Mononuclear cell (primary cell): Measurements from ENCODE around the gene TUBGCP6. TPM values are rescaled to one million over a fixed set of nuclear protein-coding genes. Genes with fewer than 3 reads are reported as not detected.

ENCODE experiments used
- H3K27me3 ChIP-seq: 2 replicates; pipeline ENCODE4 v1.6.0; 2011; ENCODE audit warnings: low read length, control low read depth; ENCODE audit not compliant: insufficient read depth
- H3K4me1 ChIP-seq: 2 replicates; pipeline ENCODE4 v1.5.1; 2011; ENCODE audit warnings: mild to moderate bottlenecking, low read length, control low read depth; ENCODE audit not compliant: insufficient read depth
- H3K4me3 ChIP-seq: 2 replicates; pipeline ENCODE4 v1.5.1; 2011; ENCODE audit warnings: mild to moderate bottlenecking, low read length, moderate library complexity
- H3K9me3 ChIP-seq: 2 replicates; pipeline ENCODE4 v1.5.1; 2011; ENCODE audit warnings: low read depth, mild to moderate bottlenecking, control low read depth, low read length
- total RNA-seq: library from RNA; depleted of rRNA; stranded (reverse); fragments of >200 nt; gene quantifications from one replicate; pipeline ENCODE4 v1.2.3, GENCODE V29; 2012

TUBGCP6 gene
- total RNA-seq, 1 donor = 45.1 TPM

DNA sequence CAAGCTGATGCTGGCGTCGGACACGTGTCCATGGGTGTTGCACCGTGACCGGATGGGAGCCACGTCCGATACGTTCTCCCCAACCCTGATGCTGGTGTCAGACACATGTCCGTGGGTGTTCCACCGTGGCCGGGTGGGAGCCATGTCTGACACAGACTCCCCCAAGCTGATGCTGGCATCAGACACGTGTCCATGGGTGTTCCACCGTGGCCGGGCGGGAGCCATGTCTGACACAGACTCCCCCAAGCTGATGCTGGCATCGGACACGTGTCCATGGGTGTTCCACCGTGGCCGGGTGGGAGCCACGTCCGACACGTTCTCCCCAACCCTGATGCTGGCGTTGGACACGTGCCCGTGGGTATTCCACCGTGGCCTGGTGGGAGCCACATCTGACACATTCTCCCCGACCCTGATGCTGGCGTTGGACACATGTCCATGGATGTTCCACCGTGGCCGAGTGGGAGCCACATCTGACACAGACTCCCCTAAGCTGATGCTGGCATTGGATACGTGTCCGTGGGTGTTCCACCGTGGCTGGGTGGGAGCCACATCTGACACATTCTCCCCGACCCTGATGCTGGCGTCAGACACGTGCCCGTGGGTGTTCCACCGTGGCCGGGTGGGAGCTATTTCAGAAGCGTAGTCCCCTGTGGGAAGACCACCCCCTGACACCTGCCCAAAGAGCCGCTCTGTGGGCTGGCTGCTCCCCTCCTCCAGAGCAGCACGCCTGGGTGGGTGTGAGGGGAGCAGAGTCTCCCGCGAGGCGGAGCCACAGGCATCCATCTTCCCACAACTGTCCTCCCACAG lies 24.0 kb downstream of the TUBGCP6 start:
- no peaks in the 10 kb centered on the region for H3K4me1 ChIP-seq
- no peaks in the 10 kb centered on the region for H3K27me3 ChIP-seq
- H3K4me3 ChIP-seq = no peak overlapping the region
- H3K9me3 ChIP-seq = no peaks in the 10 kb centered on the region

- Histone ChIP-seq H3K4me3 (no peak overlapping the region), H3K9me3 (no peaks in the 10 kb centered on the region), H3K27me3 (no peaks in the 10 kb centered on the region), H3K4me1 (no peaks in the 10 kb centered on the region)
Observed at GRCh38 chr22:50219800-50220602, 24.8 kb downstream of the TUBGCP6 start.

DNA sequence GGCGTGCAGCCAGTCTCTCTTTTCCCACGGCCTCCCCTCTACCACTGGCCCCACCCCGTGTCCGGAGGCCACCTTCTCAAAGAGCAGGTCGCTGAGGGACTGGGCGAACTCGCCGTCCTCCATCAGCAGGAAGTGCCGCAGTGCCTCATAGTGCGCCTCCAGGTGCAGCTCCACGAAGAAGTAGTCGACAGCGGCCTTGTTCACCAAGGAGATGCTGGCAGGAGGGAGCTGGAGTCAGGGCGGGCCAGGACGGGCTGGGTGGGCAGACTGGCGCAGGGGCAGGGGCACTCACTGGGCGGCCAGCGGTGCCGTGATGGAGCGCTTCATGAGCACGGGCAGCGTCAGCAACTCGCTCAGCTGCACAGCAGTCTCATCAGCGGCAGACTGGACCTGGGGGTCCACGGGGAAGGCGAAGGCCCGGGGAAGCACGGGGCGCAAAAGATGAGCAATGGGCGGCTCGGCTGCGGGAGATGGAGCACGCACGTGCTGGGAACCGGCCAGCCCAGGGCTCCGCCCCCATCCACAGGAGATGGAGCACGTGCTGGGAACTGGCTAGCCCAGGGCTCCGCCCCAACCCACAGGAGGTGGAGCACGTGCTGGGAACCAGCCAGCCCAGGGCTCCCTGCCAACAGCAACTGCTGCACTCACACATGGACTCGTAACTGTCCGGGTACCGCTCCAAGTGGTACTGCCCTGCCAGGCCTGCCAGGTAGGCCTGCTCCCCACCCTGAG lies 25.7 kb downstream of the TUBGCP6 start:
- H3K9me3 ChIP-seq = no peaks in the 10 kb centered on the region
- H3K4me1 ChIP-seq = no peaks in the 10 kb centered on the region
- H3K4me3 ChIP-seq = no peak overlapping the region
- H3K27me3 ChIP-seq = no peaks in the 10 kb centered on the region

DNA sequence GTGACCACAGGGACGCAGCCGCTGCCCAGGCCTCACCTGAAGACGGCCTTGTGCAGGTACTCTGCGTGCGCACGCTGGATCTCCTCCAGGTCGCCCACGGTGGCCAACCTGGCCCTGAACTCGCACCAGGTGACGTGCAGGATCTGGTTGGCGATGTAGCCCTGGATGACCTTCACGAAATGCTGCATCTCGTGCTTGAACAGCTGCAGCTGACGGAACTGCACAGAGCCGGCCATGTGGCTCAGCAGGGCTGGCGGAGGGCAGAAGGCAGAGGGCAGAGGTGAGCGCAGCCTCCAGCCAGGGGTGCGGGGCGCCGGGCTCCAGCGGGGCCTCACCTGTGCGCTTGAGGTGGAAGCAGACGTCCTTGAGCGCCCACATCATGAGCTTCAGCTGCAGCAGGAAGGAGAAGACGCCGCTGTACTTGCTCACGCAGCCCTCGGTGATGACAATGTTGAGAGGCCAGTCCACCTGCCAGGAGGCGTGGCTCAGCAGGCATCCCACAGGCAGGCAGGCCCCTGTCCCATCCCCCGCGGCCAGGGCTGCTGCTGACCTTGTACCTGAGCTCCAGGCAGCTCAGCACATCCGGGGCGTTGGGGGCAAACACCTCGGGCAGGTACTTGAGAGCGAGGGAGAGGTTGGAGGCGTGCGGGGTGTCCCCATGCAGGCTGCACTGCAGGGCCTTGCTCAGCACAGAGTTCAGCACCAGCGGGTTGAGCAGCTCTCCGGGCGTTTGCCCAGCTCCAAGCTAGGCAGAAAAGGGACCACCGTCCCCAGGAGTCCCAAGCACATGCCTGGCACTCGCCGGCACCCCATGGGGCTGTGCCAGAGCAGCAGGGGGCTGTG lies 26.4 kb downstream of the TUBGCP6 start:
- Histone ChIP-seq H3K4me3 (no peak overlapping the region), H3K9me3 (no peaks in the 10 kb centered on the region), H3K27me3 (no peaks in the 10 kb centered on the region), H3K4me1 (no peaks in the 10 kb centered on the region)

GRCh38 chr22:50217543-50218152 lies 27.2 kb downstream of the TUBGCP6 start:
- H3K27me3 ChIP-seq = no peaks in the 10 kb centered on the region
- no peaks in the 10 kb centered on the region for H3K9me3 ChIP-seq
- H3K4me1 ChIP-seq = no peaks in the 10 kb centered on the region
- H3K4me3 ChIP-seq = no peak overlapping the region

- Histone ChIP-seq H3K4me1 (no peaks in the 10 kb centered on the region), H3K9me3 (no peaks in the 10 kb centered on the region), H3K4me3 (no peak overlapping the region), H3K27me3 (no peaks in the 10 kb centered on the region)
Observed at GRCh38 chr22:50216684-50217520, 27.9 kb downstream of the TUBGCP6 start.

DNA sequence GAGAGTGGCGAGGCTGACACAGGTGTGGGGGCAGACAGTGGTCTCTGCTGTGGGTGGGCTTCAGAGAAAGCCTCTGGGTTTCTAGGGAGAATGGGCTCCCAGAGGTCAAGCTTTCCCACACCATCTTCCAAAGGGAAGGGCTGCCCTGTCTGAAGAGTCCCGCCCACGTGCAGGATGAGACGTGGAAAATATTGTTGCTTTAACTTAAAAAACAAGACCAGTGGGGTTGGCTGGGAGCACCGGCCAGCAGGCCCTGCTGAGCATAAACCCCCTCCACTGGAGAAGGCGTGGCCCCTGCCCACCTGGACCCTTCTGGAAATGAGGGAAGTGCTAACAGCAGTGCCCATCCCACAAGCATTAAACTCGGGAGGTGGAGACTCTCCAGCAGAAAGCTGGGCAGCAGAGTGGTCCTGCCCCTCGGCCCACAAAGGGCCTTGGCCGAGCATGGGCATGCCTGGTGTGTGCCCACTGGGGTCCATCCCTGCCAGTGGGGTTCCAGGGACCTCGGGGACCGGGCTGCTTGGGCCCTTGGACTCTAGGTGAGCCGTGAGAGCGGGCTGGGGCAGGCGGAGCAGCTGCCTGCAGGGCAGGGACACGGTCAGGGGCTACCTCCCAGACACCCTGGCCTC lies 28.7 kb downstream of the TUBGCP6 start:
- H3K27me3 ChIP-seq = no peaks in the 10 kb centered on the region

DNA sequence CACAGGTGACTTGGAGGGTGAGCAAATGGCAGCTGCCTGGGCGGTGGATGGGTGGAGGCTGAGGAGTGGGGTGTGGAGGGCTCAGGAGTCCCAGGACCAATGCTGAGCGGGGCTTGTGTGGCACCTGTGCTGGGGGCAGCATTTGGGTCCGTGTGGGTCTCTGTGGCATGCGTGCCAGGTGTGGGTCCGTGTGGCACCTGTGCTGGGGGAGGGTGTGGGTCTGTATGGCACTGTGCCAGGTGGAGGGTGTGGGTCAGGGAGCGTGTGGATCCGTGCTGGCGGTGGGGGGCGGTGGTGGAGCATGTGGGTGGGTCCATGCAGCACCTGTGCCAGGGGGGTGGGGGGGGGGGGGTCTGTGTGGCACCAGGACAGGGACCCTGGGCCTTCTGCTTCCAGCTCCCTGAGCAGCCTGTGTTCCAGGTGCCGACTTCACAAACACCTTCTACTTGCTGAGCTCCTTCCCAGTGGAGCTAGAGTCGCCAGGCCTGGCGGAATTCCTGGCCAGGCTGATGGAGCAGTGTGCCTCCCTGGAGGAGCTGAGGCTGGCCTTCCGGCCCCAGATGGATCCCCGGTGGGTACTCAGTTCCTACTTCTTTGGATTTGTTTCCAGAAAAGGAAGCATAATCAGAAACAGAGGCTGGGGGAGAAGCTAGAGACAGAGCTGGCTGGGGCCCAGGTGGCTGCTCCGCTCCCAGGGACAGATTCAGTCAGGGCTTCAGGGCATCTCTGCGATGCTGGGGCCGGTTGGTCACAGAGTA lies 29.3 kb downstream of the TUBGCP6 start:
- Histone ChIP-seq H3K4me3 (no peak overlapping the region), H3K9me3 (no peaks in the 10 kb centered on the region), H3K27me3 (no peaks in the 10 kb centered on the region), H3K4me1 (no peaks in the 10 kb centered on the region)

More for the DNA sequence above, 28.7 kb downstream of the TUBGCP6 start:
- no peak overlapping the region for H3K4me3 ChIP-seq
- H3K9me3 ChIP-seq = no peaks in the 10 kb centered on the region
- no peaks in the 10 kb centered on the region for H3K4me1 ChIP-seq

DNA sequence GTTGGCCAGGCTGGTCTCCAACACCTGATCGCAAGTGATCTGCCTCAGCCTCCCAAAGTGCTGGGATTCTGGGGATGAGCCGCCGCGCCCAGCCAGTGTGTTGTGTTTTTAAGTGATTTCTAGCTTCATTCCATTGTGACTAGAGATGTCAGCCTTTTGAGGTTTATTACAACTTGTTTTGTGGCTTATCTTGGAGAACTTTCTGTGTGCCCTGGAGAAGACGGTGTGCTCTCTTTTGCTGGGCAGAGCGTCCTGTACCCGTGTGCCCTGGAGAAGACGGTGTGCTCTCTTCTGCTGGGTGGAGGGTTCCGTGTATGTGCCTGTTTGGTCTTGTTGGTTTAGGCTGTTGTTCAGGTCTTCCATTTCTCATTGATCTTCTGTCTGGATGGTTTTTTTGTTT lies 31.6 kb downstream of the TUBGCP6 start:
- Histone ChIP-seq H3K27me3 (no peaks in the 10 kb centered on the region), H3K9me3 (no peaks in the 10 kb centered on the region), H3K4me1 (peaks cover 9% of the 10 kb centered on the region), H3K4me3 (no peak overlapping the region)

- no peaks in the 10 kb centered on the region for H3K27me3 ChIP-seq
- H3K4me1 ChIP-seq = peaks cover 25% of the 10 kb centered on the region
- H3K4me3 ChIP-seq = no peak overlapping the region
- H3K9me3 ChIP-seq = no peaks in the 10 kb centered on the region
Observed at GRCh38 chr22:50211147-50211546, 33.7 kb downstream of the TUBGCP6 start.

DNA sequence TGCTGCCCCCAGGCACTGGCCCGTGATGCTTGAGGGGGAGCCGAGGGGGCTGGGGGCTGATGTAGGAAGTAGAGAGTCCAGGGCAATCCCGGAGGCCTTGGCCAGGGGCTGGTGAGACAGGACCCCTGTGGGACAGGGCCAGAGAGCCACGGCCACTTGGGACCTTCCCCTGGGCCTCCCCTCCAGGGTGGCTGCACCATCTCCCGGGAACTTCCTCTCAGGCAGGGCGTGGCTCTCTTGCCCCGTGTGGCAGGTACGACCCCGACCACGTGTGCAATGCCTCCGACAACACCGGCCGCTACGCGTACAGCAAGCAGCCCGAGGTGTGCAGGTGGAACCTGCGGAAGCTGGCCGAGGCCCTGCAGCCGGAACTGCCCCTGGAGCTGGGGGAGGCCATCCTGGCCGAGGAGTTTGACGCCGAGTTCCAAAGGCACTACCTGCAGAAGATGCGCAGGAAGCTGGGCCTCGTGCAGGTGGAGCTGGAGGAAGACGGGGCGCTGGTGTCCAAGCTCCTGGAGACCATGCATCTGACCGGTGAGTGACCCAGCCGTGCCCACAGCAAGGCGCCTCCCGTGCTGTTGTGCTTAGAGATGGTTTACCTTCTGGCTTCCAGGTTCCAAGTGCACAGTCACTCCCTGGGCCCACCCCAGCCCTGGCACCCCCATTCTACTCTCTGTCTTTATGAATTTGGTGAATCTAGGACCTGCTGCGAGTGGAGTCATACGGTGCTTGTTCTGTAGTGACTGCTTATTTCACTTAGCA lies 34.3 kb downstream of the TUBGCP6 start:
- H3K4me3 ChIP-seq = no peak overlapping the region
- no peaks in the 10 kb centered on the region for H3K27me3 ChIP-seq
- H3K9me3 ChIP-seq = no peaks in the 10 kb centered on the region
- peaks cover 25% of the 10 kb centered on the region for H3K4me1 ChIP-seq

DNA sequence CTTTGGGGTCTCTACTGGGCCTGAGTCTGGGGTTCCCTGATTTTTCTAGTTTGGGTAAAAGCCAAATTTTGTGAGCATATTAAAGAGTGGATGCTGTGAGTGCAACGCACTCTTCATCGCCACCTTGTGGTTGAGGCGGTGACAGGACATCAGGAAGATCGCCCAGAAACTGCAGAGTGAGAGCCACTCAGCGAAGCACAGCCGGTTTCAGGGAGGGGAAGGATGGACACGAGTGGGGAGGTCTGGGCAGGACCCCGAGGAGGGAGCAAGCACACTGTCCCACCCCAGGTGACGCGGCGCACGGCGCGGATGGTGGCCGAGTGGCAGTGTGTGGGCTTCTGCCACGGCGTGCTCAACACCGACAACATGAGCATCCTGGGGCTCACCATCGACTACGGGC lies 34.9 kb downstream of the TUBGCP6 start:
- Histone ChIP-seq H3K9me3 (no peaks in the 10 kb centered on the region), H3K27me3 (no peaks in the 10 kb centered on the region), H3K4me3 (no peak overlapping the region), H3K4me1 (peaks cover 30% of the 10 kb centered on the region)
